Small intestine (tissue), 7 donors: ENCODE results near the gene CIAO3. TPM values are rescaled to one million over a fixed set of nuclear protein-coding genes. Genes with fewer than 3 reads are reported as not detected.

Experiments
- DNase-seq, 2 donors: peaks; one replicate each; pipeline versions ENCODE4 v3.0.0 to v3.0.0-alpha.2; 2013
- FAIRE-seq: peaks from 2 replicates; lab custom pipeline; 2012; peaks lifted over from hg19 to GRCh38; lab: Jason Lieb, UNC
- H3K27ac ChIP-seq, 3 donors: one replicate each; pipeline ENCODE4 v1.5.1; 2013; ENCODE audit warnings: low read length in 2 of 3, mild to moderate bottlenecking in 2 of 3, control low read depth in 1 of 3, inconsistent platforms in 1 of 3, low read depth in 1 of 3, moderate library complexity in 1 of 3
- H3K27me3 ChIP-seq, 3 donors: one replicate each; pipeline ENCODE4 v1.6.1; 2013; ENCODE audit warnings: low read length in 3 of 3, inconsistent platforms in 1 of 3; ENCODE audit not compliant: control insufficient read depth in 3 of 3, insufficient read depth in 3 of 3
- H3K36me3 ChIP-seq, 3 donors: one replicate each; pipeline ENCODE4 v1.6.1; 2013; ENCODE audit warnings: low read length in 3 of 3, inconsistent platforms in 1 of 3, low read depth in 1 of 3, mild to moderate bottlenecking in 1 of 3, moderate library complexity in 1 of 3; ENCODE audit not compliant: control insufficient read depth in 3 of 3, insufficient read depth in 2 of 3
- H3K4me1 ChIP-seq, 3 donors: one replicate each; pipeline ENCODE4 v1.6.1; 2013; ENCODE audit warnings: low read length in 2 of 3, inconsistent platforms in 1 of 3, low read depth in 1 of 3, mild to moderate bottlenecking in 1 of 3, moderate library complexity in 1 of 3; ENCODE audit not compliant: control insufficient read depth in 3 of 3, insufficient read depth in 2 of 3
- H3K4me3 ChIP-seq, 3 donors: one replicate each; pipeline ENCODE4 v1.5.1; 2013; ENCODE audit warnings: low read length in 3 of 3, control low read depth in 1 of 3, inconsistent platforms in 1 of 3, low read depth in 1 of 3, mild to moderate bottlenecking in 1 of 3, moderate library complexity in 1 of 3
- H3K9me3 ChIP-seq, 2 donors: one replicate each; pipeline ENCODE4 v1.6.1; 2013; ENCODE audit warnings: low read depth in 1 of 2, low read length in 1 of 2; ENCODE audit not compliant: control insufficient read depth in 2 of 2, insufficient read depth in 1 of 2
- WGBS, 3 donors: extraction: QIAGEN DNeasy Blood & Tissue Kit; methylation state at CpG; one replicate each; pipeline ENCODE4 v1.1.7; 2013; 5-methylcytosine and 5-hydroxymethylcytosine counted together
- polyA plus RNA-seq, 4 donors: library from polyadenylated mRNA; stranded (reverse) in 3 of 4; unstranded in 1 of 4; fragments of 200-250 nt in 3 of 4; fragments of 120-200 nt in 1 of 4; gene quantifications; one replicate each; pipeline versions ENCODE4 v1.2.1 to v1.2.3, GENCODE V29; 2013
- donor health status: healthy with polysubstance abuse.
- donor health status: control.
- donor health status: control.
- donor health status: Bipolar disorder and iron deficiency.
- donor health status: healthy.

CIAO3 gene
- polyA plus RNA-seq, 4 donors: 32.5 to 68.0 (median 44.7) TPM

DNA sequence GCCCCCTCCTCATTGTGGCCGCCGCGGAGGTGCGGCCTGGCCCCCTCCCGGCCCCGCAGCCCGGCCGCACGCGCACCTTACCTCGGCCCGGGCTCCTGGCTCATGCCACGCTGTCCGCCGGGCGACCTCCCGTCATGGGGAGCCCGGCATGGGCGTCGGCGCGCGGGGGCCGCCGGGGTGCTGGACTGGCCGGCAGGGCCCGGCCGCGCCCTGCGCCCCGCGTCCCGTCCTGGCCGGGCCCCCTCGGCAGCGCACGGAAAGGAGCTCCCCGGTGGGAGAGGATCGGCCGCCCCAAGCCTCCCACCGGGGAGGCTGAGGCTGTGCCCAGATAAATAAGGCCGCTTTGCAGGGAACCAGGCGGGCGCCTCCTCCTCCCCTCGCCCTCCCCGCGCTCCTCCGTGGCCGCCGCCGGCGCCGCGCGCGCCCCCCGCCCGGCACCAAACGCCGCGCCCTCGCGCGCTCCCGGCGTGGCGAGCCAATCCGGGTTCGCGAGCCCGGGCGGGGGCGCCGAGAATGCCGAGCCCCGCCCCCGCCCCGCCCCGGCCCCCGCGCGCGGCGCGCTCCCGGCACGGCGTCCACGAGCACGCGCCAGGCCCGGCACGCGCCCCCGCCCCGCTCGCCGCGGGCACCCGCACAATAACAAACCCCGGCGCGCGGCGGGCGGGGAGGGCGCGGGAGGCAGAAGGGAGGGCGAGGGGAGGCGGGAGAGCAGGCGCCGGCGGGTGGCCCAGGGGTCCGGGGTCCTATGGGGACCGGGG lies 35.2 kb downstream of the CIAO3 start, which contains the start of gene FBXL16:
Gene FBXL16 (minus strand): TSS at position 371 of the 758 bp plus-strand sequence. CDS start 8,396 bp downstream, outside the sequence.
- DNase-seq (no peak), FAIRE-seq (no peak)
- 1 to 2% (median 1%) methylated on average over 30 to 115 of the region's 115 CpGs for WGBS, 3 donors
- Histone ChIP-seq H3K27me3 (peaks cover 31 to 88% (median 62%) of the 10 kb centered on the region in 3 donors), H3K36me3 (no peaks in the 10 kb centered on the region), H3K9me3 (no peaks in the 10 kb centered on the region), H3K4me1 (peaks cover 0 to under 1% (median 0%) of the 10 kb centered on the region in 3 donors), H3K4me3 (peak within 1 kb of the TSS in 2 of 3 donors; percentile 7 to 32), H3K27ac (peak within 1 kb of the TSS in 1 of 3 donors; percentile 22)

DNA sequence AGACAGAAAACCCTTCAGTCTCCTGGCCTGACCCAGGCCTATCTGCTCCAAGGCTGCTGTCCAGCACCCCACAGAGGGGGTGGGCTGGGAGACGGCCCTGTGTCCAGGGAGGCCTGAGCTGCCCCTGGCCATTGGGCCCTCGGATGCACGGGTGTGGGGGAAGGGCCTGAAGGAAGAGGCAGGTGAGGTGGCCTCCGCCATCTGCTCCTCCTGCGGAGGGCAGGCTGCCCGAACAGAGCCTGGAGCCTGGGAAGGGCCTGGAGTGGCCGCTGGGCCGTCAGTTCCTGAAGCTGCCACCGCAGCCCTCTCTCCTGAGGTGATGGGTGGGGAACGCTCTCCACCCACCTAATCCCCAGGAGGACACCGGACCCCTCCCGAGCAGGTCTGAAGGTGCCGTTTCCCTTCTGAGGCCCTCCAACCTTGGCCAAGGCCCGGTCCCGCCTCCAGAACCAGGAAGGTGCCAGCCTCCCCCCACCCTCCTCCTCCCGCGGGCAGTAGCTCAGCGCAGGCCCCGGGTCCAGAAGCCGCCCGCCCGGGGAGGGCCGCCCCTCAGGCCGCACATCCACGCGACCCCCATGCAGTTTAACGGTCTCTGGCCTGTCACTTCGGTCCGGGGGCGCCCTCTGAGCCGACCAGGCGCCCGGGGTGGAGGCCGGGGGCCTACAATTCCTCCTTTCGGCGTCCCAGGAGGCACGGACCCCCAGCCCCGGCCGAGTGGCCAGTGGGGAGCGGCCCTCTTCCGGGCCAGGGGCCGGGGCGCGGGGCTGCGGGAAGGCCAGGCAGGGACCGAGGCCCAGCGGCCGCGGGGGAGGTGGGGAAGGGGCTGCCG lies 36.0 kb downstream of the CIAO3 start:
- no peak for DNase-seq
- peaks cover 29 to 87% (median 54%) of the 10 kb centered on the region in 3 donors for H3K27me3 ChIP-seq

DNA sequence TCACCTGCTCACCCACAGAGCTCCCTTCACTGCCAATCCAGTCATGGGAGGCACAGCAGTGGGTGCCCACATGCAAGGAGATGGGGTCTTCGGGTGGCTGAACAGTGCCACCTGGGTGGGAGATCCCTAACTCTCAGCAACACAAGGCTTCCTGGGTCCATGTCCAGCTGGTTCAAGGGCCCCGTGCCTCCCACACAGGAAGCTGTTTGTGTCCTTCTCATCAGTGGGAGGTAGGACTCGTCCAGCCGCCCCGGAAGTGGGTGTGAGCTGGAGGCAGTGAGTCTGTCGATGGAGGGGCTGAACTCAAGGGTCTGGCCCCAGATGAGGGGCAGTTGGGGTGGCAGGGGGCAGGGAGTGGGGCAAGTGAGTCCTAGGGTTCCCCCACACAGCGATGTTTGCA lies 36.8 kb downstream of the CIAO3 start:
- no peaks in the 10 kb centered on the region for H3K36me3 ChIP-seq
- H3K9me3 ChIP-seq: no peaks in the 10 kb centered on the region
- H3K27me3 ChIP-seq: peaks cover 28 to 87% (median 52%) of the 10 kb centered on the region in 3 donors
- H3K4me3 ChIP-seq: no peak overlapping the region
- H3K27ac ChIP-seq: no peak overlapping the region
- FAIRE-seq: no peak
- WGBS, 3 donors: 66 to 70% (median 70%) methylated on average over 7 of the region's 7 CpGs
- no peak for DNase-seq
- H3K4me1 ChIP-seq: no peaks in the 10 kb centered on the region

More for the DNA sequence above, 36.0 kb downstream of the CIAO3 start:
- no peaks in the 10 kb centered on the region for H3K9me3 ChIP-seq
- H3K4me3 ChIP-seq: peak overlapping the region in 1 of 3 donors; percentile 7
- no peak for FAIRE-seq
- no peaks in the 10 kb centered on the region for H3K4me1 ChIP-seq
- no peak overlapping the region for H3K27ac ChIP-seq
- H3K36me3 ChIP-seq: no peaks in the 10 kb centered on the region
- WGBS, 3 donors: 10 to 12% (median 11%) methylated on average over 37 to 50 of the region's 50 CpGs

DNA sequence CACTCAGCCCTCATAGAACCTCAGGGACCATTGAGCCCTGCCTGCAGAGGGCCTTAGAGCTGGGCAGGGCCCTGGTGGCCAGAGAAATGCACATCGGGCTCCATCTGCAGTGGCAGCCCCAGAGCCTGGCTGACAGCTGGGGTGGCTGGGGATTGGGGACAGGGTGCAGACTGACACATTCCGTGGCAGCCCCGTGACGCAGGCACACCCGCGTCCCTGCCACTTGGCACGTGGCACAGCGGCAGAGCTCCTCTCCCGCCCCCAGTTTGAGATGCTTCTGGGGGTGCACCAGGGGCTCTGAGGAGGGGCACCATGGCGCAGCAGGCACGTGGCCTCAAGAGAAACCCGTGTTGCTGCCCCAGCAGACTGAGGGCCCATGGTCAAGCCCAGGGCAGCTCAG lies 37.4 kb downstream of the CIAO3 start:
- DNase-seq (no peak), FAIRE-seq (no peak)
- Histone ChIP-seq H3K27me3 (peaks cover 28 to 86% (median 48%) of the 10 kb centered on the region in 3 donors), H3K27ac (no peak overlapping the region), H3K4me3 (no peak overlapping the region), H3K9me3 (no peaks in the 10 kb centered on the region), H3K36me3 (no peaks in the 10 kb centered on the region), H3K4me1 (no peaks in the 10 kb centered on the region)
- WGBS, 3 donors: 59 to 79% (median 60%) methylated on average over 12 of the region's 12 CpGs

GRCh38 chr16:702341-702740 lies 38.5 kb downstream of the CIAO3 start:
- DNase-seq (no peak), FAIRE-seq (no peak)
- H3K9me3 ChIP-seq: no peaks in the 10 kb centered on the region
- H3K4me1 ChIP-seq: no peaks in the 10 kb centered on the region
- no peak overlapping the region for H3K4me3 ChIP-seq
- peaks cover 28 to 80% (median 40%) of the 10 kb centered on the region in 3 donors for H3K27me3 ChIP-seq
- no peaks in the 10 kb centered on the region for H3K36me3 ChIP-seq
- WGBS, 3 donors: 82 to 85% (median 84%) methylated on average over 19 of the region's 19 CpGs
- H3K27ac ChIP-seq: no peak overlapping the region

- WGBS, 3 donors: 7% methylated on average over 73 to 76 of the region's 76 CpGs
- Histone ChIP-seq H3K4me3 (no peak overlapping the region), H3K36me3 (no peaks in the 10 kb centered on the region), H3K4me1 (peaks cover 0 to under 1% (median 0%) of the 10 kb centered on the region in 3 donors), H3K27me3 (peaks cover 22 to 76% (median 31%) of the 10 kb centered on the region in 3 donors), H3K27ac (no peak overlapping the region), H3K9me3 (no peaks in the 10 kb centered on the region)
- DNase-seq: peak in 1 of 2 donors; percentile 73
- FAIRE-seq: no peak
Measured at GRCh38 chr16:700684-701584, 39.9 kb downstream of the CIAO3 start.

GRCh38 chr16:698911-699671 lies 41.7 kb downstream of the CIAO3 start:
- WGBS, 3 donors: 59 to 65% (median 60%) methylated on average over 19 of the region's 19 CpGs
- no peaks in the 10 kb centered on the region for H3K36me3 ChIP-seq
- H3K4me3 ChIP-seq: no peak overlapping the region
- H3K27me3 ChIP-seq: peaks cover 18 to 83% (median 27%) of the 10 kb centered on the region in 3 donors
- no peaks in the 10 kb centered on the region for H3K9me3 ChIP-seq
- H3K27ac ChIP-seq: no peak overlapping the region
- no peak for FAIRE-seq
- H3K4me1 ChIP-seq: peaks cover 0 to 14% (median 3%) of the 10 kb centered on the region in 3 donors
- DNase-seq: no peak
